NT2/D1 (cell line): ENCODE data around the gene SLC4A1AP.

Experiments
- YY1 ChIP-seq: IDR thresholded peaks from 2 replicates; pipeline ENCODE4 v1.6.1; 2011; ENCODE audit not compliant: insufficient read length, insufficient read depth
- ZNF274 ChIP-seq: IDR thresholded peaks from 2 replicates; pipeline ENCODE4 v1.6.1; 2011; ENCODE audit warnings: mild to moderate bottlenecking, low read depth, low read length

DNA sequence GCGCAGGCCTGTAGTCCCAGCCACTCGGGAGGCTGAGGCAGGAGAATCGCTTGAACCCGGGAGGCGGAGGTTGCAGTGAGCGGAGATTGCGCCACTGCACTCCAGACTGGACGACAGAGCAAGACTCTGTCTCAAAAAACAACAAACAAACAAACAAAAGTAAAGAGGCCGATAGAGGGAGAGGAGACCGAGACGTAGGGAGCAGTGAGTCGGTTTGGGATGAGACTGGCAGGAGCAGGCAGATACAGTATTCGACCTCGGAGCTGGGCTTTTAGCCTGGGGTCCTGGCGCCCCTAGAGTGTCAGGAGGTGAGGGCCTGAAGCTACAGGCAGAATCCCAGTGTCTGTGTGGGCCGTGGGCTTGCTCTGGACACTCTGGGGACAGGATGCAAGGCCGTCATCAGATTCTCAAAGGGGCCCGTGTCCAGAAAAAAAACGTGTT is 51.2 kb downstream of the SLC4A1AP start:
- TF ChIP-seq YY1 (no peak), ZNF274 (no peak)
